NT2/D1 (cell line): ENCODE data around the gene GPR61.

Experiments used
- SUZ12 ChIP-seq: IDR thresholded peaks from 2 replicates; pipeline ENCODE4 v1.6.1; 2011; ENCODE audit not compliant: insufficient read length, insufficient read depth; ENCODE audit errors: extremely low read depth
- YY1 ChIP-seq: IDR thresholded peaks from 2 replicates; pipeline ENCODE4 v1.6.1; 2011; ENCODE audit not compliant: insufficient read length, insufficient read depth
- ZNF274 ChIP-seq: IDR thresholded peaks from 2 replicates; pipeline ENCODE4 v1.6.1; 2011; ENCODE audit warnings: mild to moderate bottlenecking, low read depth, low read length

DNA sequence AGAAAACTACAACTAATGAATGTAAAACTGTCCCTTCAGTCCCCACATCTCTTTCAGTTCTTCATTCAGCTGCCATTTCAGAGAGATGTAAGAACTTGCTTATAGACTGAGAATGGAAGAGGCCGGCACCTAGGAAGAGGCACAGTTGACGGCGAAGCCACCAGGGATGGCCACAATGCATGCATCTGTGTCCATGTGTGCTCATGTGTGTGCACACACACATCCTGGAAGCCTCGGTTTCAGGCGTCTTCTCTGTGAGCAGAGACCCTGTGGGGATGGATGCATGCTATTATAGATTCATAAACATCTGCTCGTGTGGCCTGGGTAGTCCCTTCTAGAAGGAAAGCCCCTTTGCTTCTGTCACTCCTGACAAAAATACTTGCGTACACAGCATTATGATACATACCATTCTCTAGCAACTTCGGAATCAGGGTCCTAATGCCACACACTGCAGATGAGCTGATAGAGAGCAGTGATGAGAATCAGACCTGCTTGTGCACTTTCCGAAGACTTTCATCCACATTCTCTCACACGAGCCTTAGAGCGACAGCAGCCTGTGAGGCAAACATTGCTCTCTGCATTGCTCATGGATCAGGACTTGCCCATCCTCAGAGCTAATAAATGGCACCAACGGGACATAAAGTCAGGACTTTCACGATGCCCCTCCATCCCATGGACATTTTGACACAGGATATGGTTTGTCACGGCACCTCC, 12.4 kb upstream of the GPR61 start:
- TF ChIP-seq SUZ12, result no peak
- TF ChIP-seq YY1, result no peak
- no peak for TF ChIP-seq ZNF274
